GM12878 (cell line): ENCODE measurements around the gene SCNN1B.

Experiments
- ATF7 ChIP-seq: fragments of 450-650 bp; IDR thresholded peaks from 2 replicates; pipeline ENCODE4 v1.6.1; 2016; ENCODE audit warnings: low read depth, mild to moderate bottlenecking
- EED ChIP-seq: sonication (generic); IDR thresholded peaks from 2 replicates; pipeline ENCODE4 v1.6.1; 2016; ENCODE audit warnings: antibody characterized with exemption, low read depth
- EZH2 ChIP-seq: IDR thresholded peaks from 2 replicates; pipeline ENCODE4 v1.6.1; 2012; ENCODE audit warnings: low read depth, mild to moderate bottlenecking, control low read depth, inconsistent platforms, low read length, borderline replicate concordance; ENCODE audit not compliant: control insufficient read depth
- TF ChIP-seq, protein P1 (sequence below), 3 experiments: IDR thresholded peaks in 2 of 3; conservative IDR thresholded peaks in 1 of 3; 2 replicates each; pipeline ENCODE4 v1.5.1; 2011; ENCODE audit warnings: low read depth in 3 of 3, low read length in 3 of 3, mild to moderate bottlenecking in 3 of 3, control low read depth in 2 of 3, moderate library complexity in 2 of 3, inconsistent platforms in 1 of 3, mixed read lengths in 1 of 3; ENCODE audit not compliant: control insufficient read depth in 2 of 3, insufficient read depth in 1 of 3; ENCODE audit errors: extremely low read depth in 1 of 3
- TF ChIP-seq, protein P2 (sequence below): fragments of 450-650 bp; IDR thresholded peaks from 2 replicates; pipeline ENCODE4 v1.6.1; 2017; ENCODE audit warnings: low read depth, mild to moderate bottlenecking, moderate library complexity

DNA sequence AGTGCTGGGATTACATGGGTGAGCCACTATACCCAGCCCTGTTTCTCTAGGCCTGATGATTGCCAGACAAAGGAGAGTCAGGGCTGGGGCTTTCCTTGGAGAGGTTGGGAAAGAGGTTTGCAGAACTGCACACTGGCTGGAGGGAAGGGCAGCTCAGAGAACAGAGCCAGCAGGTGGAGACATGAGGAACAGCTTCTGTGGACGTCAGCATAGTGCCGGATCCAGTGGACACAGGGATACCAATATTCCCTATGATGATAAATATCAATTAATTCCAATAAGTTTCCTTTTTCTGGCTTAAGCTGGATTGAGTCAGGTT lies 43.2 kb upstream of the SCNN1B start:
- TF ChIP-seq EZH2: no peak
- no peak for TF ChIP-seq ATF7
- TF ChIP-seq EED: no peak
- TF ChIP-seq, protein P1, sequence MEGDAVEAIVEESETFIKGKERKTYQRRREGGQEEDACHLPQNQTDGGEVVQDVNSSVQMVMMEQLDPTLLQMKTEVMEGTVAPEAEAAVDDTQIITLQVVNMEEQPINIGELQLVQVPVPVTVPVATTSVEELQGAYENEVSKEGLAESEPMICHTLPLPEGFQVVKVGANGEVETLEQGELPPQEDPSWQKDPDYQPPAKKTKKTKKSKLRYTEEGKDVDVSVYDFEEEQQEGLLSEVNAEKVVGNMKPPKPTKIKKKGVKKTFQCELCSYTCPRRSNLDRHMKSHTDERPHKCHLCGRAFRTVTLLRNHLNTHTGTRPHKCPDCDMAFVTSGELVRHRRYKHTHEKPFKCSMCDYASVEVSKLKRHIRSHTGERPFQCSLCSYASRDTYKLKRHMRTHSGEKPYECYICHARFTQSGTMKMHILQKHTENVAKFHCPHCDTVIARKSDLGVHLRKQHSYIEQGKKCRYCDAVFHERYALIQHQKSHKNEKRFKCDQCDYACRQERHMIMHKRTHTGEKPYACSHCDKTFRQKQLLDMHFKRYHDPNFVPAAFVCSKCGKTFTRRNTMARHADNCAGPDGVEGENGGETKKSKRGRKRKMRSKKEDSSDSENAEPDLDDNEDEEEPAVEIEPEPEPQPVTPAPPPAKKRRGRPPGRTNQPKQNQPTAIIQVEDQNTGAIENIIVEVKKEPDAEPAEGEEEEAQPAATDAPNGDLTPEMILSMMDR (IDR thresholded peaks at IDR 0.05 in 2 of 3, conservative IDR thresholded peaks at IDR 0.05 in 1 of 3; ENCODE audit: control insufficient read depth in 2 of 3, extremely low read depth in 1 of 3, insufficient read depth in 1 of 3, low read depth in 3 of 3, low read length in 3 of 3): no peak
- TF ChIP-seq, protein P2, sequence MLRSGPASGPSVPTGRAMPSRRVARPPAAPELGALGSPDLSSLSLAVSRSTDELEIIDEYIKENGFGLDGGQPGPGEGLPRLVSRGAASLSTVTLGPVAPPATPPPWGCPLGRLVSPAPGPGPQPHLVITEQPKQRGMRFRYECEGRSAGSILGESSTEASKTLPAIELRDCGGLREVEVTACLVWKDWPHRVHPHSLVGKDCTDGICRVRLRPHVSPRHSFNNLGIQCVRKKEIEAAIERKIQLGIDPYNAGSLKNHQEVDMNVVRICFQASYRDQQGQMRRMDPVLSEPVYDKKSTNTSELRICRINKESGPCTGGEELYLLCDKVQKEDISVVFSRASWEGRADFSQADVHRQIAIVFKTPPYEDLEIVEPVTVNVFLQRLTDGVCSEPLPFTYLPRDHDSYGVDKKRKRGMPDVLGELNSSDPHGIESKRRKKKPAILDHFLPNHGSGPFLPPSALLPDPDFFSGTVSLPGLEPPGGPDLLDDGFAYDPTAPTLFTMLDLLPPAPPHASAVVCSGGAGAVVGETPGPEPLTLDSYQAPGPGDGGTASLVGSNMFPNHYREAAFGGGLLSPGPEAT: no peak
